SJSA1 (cell line): ENCODE data around the gene SCN9A. TPM values are rescaled to one million over a fixed set of nuclear protein-coding genes. Genes with fewer than 3 reads are reported as not detected.
A peak's percentile ranks its signal among the peaks of the same experiment; 100 is the strongest.

Experiments
- DNase-seq, 2 experiments: peaks; one replicate each; pipeline ENCODE4 v3.0.0-alpha.2; 2015 to 2020; ENCODE audit warnings: low spot score in 2 of 2, low read depth in 1 of 2
- H3K27ac ChIP-seq: fragments of 250-450 bp; sonication (Bioruptor Pico); 2 replicates; pipeline ENCODE4 v1.5.1; 2020; ENCODE audit warnings: mild to moderate bottlenecking, moderate library complexity
- H3K27me3 ChIP-seq: fragments of 250-450 bp; sonication (Bioruptor Pico); replicated peaks from 2 replicates; pipeline ENCODE4 v1.5.1; 2020; ENCODE audit warnings: mild to moderate bottlenecking, moderate library complexity
- H3K36me3 ChIP-seq: fragments of 250-450 bp; sonication (Bioruptor Pico); 2 replicates; pipeline ENCODE4 v1.5.1; 2020; ENCODE audit warnings: mild to moderate bottlenecking
- H3K4me1 ChIP-seq: fragments of 250-450 bp; sonication (Bioruptor Pico); replicated peaks from 2 replicates; pipeline ENCODE4 v1.6.1; 2021; ENCODE audit warnings: mild to moderate bottlenecking
- H3K4me3 ChIP-seq: fragments of 250-450 bp; sonication (Bioruptor Pico); 2 replicates; pipeline ENCODE4 v1.5.1; 2020; ENCODE audit warnings: mild to moderate bottlenecking
- H3K9me3 ChIP-seq: fragments of 250-450 bp; sonication (Bioruptor Pico); replicated peaks from 2 replicates; pipeline ENCODE4 v1.5.1; 2020; ENCODE audit warnings: mild to moderate bottlenecking
- total RNA-seq: library from RNA; depleted of rRNA; stranded (reverse); fragments of >200 nt; shearing (Covaris generic); gene quantifications from 2 replicates; pipeline ENCODE4 v1.2.3, GENCODE V29; 2014

The SCN9A gene
- total RNA-seq, 1 experiment from 2014 or later = 19.9 TPM

- Histone ChIP-seq H3K27ac (no peak overlapping the region), H3K27me3 (no peaks in the 10 kb centered on the region), H3K4me3 (no peak overlapping the region), H3K9me3 (no peaks in the 10 kb centered on the region), H3K36me3 (peaks cover 11% of the 10 kb centered on the region), H3K4me1 (no peaks in the 10 kb centered on the region)
- DNase-seq = no peak
Observed at GRCh38 chr2:166285215-166285614, 90.5 kb downstream of the SCN9A start.

GRCh38 chr2:166284359-166284758, 91.4 kb downstream of the SCN9A start:
- no peak for DNase-seq
- Histone ChIP-seq H3K27ac (no peak overlapping the region), H3K27me3 (no peaks in the 10 kb centered on the region), H3K4me3 (no peak overlapping the region), H3K9me3 (no peaks in the 10 kb centered on the region), H3K4me1 (no peaks in the 10 kb centered on the region), H3K36me3 (peaks cover 17% of the 10 kb centered on the region)

GRCh38 chr2:166282154-166282553, 93.6 kb downstream of the SCN9A start:
- H3K27ac ChIP-seq = no peak overlapping the region
- peaks cover 22% of the 10 kb centered on the region for H3K36me3 ChIP-seq
- H3K9me3 ChIP-seq = no peaks in the 10 kb centered on the region
- H3K27me3 ChIP-seq = no peaks in the 10 kb centered on the region
- H3K4me1 ChIP-seq = no peaks in the 10 kb centered on the region
- DNase-seq = no peak
- H3K4me3 ChIP-seq = no peak overlapping the region

- H3K9me3 ChIP-seq = no peaks in the 10 kb centered on the region
- H3K4me3 ChIP-seq = no peak overlapping the region
- no peaks in the 10 kb centered on the region for H3K4me1 ChIP-seq
- DNase-seq = no peak
- no peak overlapping the region for H3K27ac ChIP-seq
- no peaks in the 10 kb centered on the region for H3K27me3 ChIP-seq
- peaks cover 22% of the 10 kb centered on the region for H3K36me3 ChIP-seq
Observed at GRCh38 chr2:166278856-166279255, 96.9 kb downstream of the SCN9A start.

- Histone ChIP-seq H3K4me1 (no peaks in the 10 kb centered on the region), H3K27me3 (no peaks in the 10 kb centered on the region), H3K4me3 (no peak overlapping the region), H3K9me3 (no peaks in the 10 kb centered on the region), H3K36me3 (peaks cover 3% of the 10 kb centered on the region; the same call in 1 of the 2 replicates), H3K27ac (no peak overlapping the region)
- no peak for DNase-seq
Observed at GRCh38 chr2:166270376-166270775, 105.4 kb downstream of the SCN9A start.

GRCh38 chr2:166269322-166269721, 106.4 kb downstream of the SCN9A start:
- no peaks in the 10 kb centered on the region for H3K9me3 ChIP-seq
- H3K4me3 ChIP-seq = no peak overlapping the region
- no peak overlapping the region for H3K27ac ChIP-seq
- H3K36me3 ChIP-seq = peaks cover 3% of the 10 kb centered on the region; the same call in 1 of the 2 replicates
- H3K27me3 ChIP-seq = no peaks in the 10 kb centered on the region
- no peaks in the 10 kb centered on the region for H3K4me1 ChIP-seq
- DNase-seq = no peak

- H3K27ac ChIP-seq = no peak overlapping the region
- no peak overlapping the region for H3K4me3 ChIP-seq
- H3K4me1 ChIP-seq = no peaks in the 10 kb centered on the region
- no peaks in the 10 kb centered on the region for H3K36me3 ChIP-seq
- DNase-seq = no peak
- H3K27me3 ChIP-seq = no peaks in the 10 kb centered on the region
- H3K9me3 ChIP-seq = no peaks in the 10 kb centered on the region
Observed at GRCh38 chr2:166257859-166258258, 117.9 kb downstream of the SCN9A start.

GRCh38 chr2:166256896-166257295, 118.8 kb downstream of the SCN9A start:
- H3K27ac ChIP-seq = no peak overlapping the region
- no peaks in the 10 kb centered on the region for H3K27me3 ChIP-seq
- DNase-seq = no peak
- no peak overlapping the region for H3K4me3 ChIP-seq
- H3K9me3 ChIP-seq = no peaks in the 10 kb centered on the region
- no peaks in the 10 kb centered on the region for H3K36me3 ChIP-seq
- no peaks in the 10 kb centered on the region for H3K4me1 ChIP-seq

GRCh38 chr2:166249318-166249717, 126.4 kb downstream of the SCN9A start:
- H3K4me1 ChIP-seq = no peaks in the 10 kb centered on the region
- H3K27ac ChIP-seq = no peak overlapping the region
- H3K36me3 ChIP-seq = no peaks in the 10 kb centered on the region
- no peak for DNase-seq
- H3K27me3 ChIP-seq = no peaks in the 10 kb centered on the region
- H3K9me3 ChIP-seq = no peaks in the 10 kb centered on the region
- no peak overlapping the region for H3K4me3 ChIP-seq

GRCh38 chr2:166246901-166247300, 128.8 kb downstream of the SCN9A start:
- H3K4me1 ChIP-seq = peaks cover 6% of the 10 kb centered on the region
- H3K36me3 ChIP-seq = peaks cover 3% of the 10 kb centered on the region; the same call in 1 of the 2 replicates
- H3K9me3 ChIP-seq = no peaks in the 10 kb centered on the region
- no peak for DNase-seq
- H3K27ac ChIP-seq = no peak overlapping the region
- no peak overlapping the region for H3K4me3 ChIP-seq
- no peaks in the 10 kb centered on the region for H3K27me3 ChIP-seq

- Histone ChIP-seq H3K4me1 (peaks cover 43% of the 10 kb centered on the region), H3K27ac (no peak overlapping the region), H3K9me3 (no peaks in the 10 kb centered on the region), H3K27me3 (no peaks in the 10 kb centered on the region), H3K36me3 (peaks cover 7% of the 10 kb centered on the region; the same call in 1 of the 2 replicates), H3K4me3 (no peak overlapping the region)
- no peak for DNase-seq
Observed at GRCh38 chr2:166242309-166242708, 133.4 kb downstream of the SCN9A start.

- Histone ChIP-seq H3K27ac (peak overlapping the region; percentile 91), H3K4me1 (peaks cover 43% of the 10 kb centered on the region), H3K27me3 (no peaks in the 10 kb centered on the region), H3K4me3 (no peak overlapping the region), H3K9me3 (no peaks in the 10 kb centered on the region), H3K36me3 (peaks cover 7% of the 10 kb centered on the region; the same call in 1 of the 2 replicates)
- peak in 1 of 2 experiments; percentile 8 for DNase-seq
Observed at GRCh38 chr2:166240387-166241313, 135.1 kb downstream of the SCN9A start.

- H3K9me3 ChIP-seq = no peaks in the 10 kb centered on the region
- peak overlapping the region; percentile 91 for H3K27ac ChIP-seq
- H3K36me3 ChIP-seq = peaks cover 7% of the 10 kb centered on the region; the same call in 1 of the 2 replicates
- peak; percentile 80 to 85 for DNase-seq
- H3K4me3 ChIP-seq = no peak overlapping the region
- peaks cover 50% of the 10 kb centered on the region for H3K4me1 ChIP-seq
- no peaks in the 10 kb centered on the region for H3K27me3 ChIP-seq
Observed at GRCh38 chr2:166239548-166239947, 136.2 kb downstream of the SCN9A start.

- no peaks in the 10 kb centered on the region for H3K9me3 ChIP-seq
- no peak overlapping the region for H3K4me3 ChIP-seq
- H3K4me1 ChIP-seq = peaks cover 60% of the 10 kb centered on the region
- H3K27ac ChIP-seq = peak overlapping the region; percentile 91
- no peak for DNase-seq
- peaks cover 7% of the 10 kb centered on the region; the same call in 1 of the 2 replicates for H3K36me3 ChIP-seq
- H3K27me3 ChIP-seq = no peaks in the 10 kb centered on the region
Observed at GRCh38 chr2:166238176-166238575, 137.6 kb downstream of the SCN9A start.
